ENCODE results near the gene KBTBD8. TPM values are rescaled to one million over a fixed set of nuclear protein-coding genes. Genes with fewer than 3 reads are reported as not detected.

The KBTBD8 gene
- total and polyA plus RNA-seq, 9 of the 15 experiments (the other 6 are each of a cell fraction or from before 2014, with no cell fraction given) = 2.7 to 9.1 (median 5.6) TPM

DNA sequence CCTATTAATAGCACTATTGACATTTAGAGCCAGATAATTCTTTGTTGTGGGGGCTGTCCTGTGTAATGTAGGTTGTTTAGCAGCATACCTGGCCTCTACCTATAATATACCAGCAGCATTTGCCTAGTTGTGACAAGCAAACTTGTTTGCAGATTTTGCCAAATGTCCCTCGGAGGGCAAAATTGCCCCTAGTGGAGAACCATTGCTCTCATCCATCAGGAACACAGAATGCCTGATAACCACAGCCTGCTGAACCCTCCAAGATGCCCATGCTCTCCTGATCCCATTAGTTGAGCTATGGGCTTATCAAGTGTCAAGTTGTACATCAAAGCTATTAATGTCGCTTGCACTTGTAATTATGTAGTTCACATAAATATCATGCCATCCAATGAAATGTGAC lies 15.0 kb upstream of the KBTBD8 start:
- no peak overlapping the region for H3K27ac ChIP-seq (ENCODE audit: extremely low read depth, low read depth, low read length)
- H3K4me1 ChIP-seq (replicated peaks in 1 of 2; ENCODE audit: control insufficient read depth in 2 of 2, insufficient read depth in 2 of 2, low read length in 2 of 2) = no peaks in the 10 kb centered on the region
- intact Hi-C loops (cut with micrococcal nuclease) = no loop called here
- CTCF ChIA-PET (ENCODE audit: low intra/inter-chr PET ratio) = no interaction called here
- POLR2A ChIA-PET = no interaction called here
- no peaks in the 10 kb centered on the region for H3K36me3 ChIP-seq (ENCODE audit: control insufficient read depth, insufficient read depth, low read length)
- WGBS (ENCODE audit: insufficient coverage, low coverage, missing lambda C conversion rate) = 4% methylated on average over 2 of the region's 2 CpGs
- no peaks in the 10 kb centered on the region for H3K9me1 ChIP-seq (ENCODE audit: control insufficient read depth, insufficient read depth, low read length)
- BruUV-seq (replicated peaks) = no TSS peak
- FAIRE-seq (no peak), DNase-seq (ENCODE audit: extremely low read depth in 1 of 4, low spot score in 3 of 4) (no peak), ATAC-seq (no peak)
- H4K20me1 ChIP-seq (replicated peaks; ENCODE audit: control insufficient read depth, insufficient read depth, low read length) = no peaks in the 10 kb centered on the region
- no peaks in the 10 kb centered on the region for H3K9me3 ChIP-seq (replicated peaks; ENCODE audit: control insufficient read depth, insufficient read depth, low read depth, low read length)
- no peak overlapping the region for H3K4me2 ChIP-seq (ENCODE audit: insufficient read depth, low read length)
- H3K4me3 ChIP-seq = no peak overlapping the region
- no peaks in the 10 kb centered on the region for H3K79me2 ChIP-seq (ENCODE audit: control insufficient read depth, insufficient read depth, low read length)
- no peaks in the 10 kb centered on the region for H3K27me3 ChIP-seq (ENCODE audit: control insufficient read depth in 2 of 2, insufficient read depth in 2 of 2, low read length in 2 of 2)
- in situ Hi-C loops (cut with MboI) = no loop called here
- no peak overlapping the region for H3K9ac ChIP-seq (ENCODE audit: insufficient read depth in 1 of 2, low read depth in 2 of 2, low read length in 2 of 2)
- no peak overlapping the region for H2AFZ ChIP-seq (ENCODE audit: low read depth, low read length)
- TF ChIP-seq, protein P1, sequence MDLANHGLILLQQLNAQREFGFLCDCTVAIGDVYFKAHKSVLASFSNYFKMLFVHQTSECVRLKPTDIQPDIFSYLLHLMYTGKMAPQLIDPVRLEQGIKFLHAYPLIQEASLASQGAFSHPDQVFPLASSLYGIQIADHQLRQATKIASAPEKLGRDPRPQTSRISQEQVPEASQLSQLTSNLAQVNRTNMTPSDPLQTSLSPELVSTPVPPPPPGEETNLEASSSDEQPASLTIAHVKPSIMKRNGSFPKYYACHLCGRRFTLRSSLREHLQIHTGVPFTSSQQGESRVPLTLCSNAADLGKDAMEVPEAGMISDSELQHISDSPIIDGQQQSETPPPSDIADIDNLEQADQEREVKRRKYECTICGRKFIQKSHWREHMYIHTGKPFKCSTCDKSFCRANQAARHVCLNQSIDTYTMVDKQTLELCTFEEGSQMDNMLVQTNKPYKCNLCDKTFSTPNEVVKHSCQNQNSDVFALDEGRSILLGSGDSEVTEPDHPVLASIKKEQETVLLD (IDR thresholded peaks at IDR 0.05) = no peak
- TF ChIP-seq ZNF212 (CRISPR knock-in tag; IDR thresholded peaks at IDR 0.05) (no peak), TAF7 (tag; IDR thresholded peaks at IDR 0.05) (no peak), NR3C1 (CRISPR knock-in tag; IDR thresholded peaks at IDR 0.05) (no peak), CHCHD3 (CRISPR knock-in tag; IDR thresholded peaks at IDR 0.05) (no peak), NCOA2 (IDR thresholded peaks at IDR 0.05; ENCODE audit: partially characterized antibody in 2 of 2) (no peak), BDP1 (IDR thresholded peaks at IDR 0.05; ENCODE audit: insufficient read depth, insufficient read length) (no peak), ZNF592 (IDR thresholded peaks at IDR 0.05) (no peak), SRSF1 (IDR thresholded peaks at IDR 0.05; ENCODE audit: low read depth, low read length) (no peak), FOXJ3 (CRISPR knock-in tag; IDR thresholded peaks at IDR 0.05) (no peak), EGR1 (conservative IDR thresholded peaks at IDR 0.05) (no peak), FUS (optimal IDR thresholded peaks at IDR 0.05; ENCODE audit: low read depth, low read length) (no peak), SMAD4 (CRISPR knock-in tag; conservative IDR thresholded peaks at IDR 0.05) (no peak), ZNF79 (CRISPR knock-in tag; IDR thresholded peaks at IDR 0.05; ENCODE audit: low read depth) (no peak), NR2F6 (CRISPR knock-in tag; IDR thresholded peaks at IDR 0.05) (no peak)
- TF ChIP-seq, protein P2, sequence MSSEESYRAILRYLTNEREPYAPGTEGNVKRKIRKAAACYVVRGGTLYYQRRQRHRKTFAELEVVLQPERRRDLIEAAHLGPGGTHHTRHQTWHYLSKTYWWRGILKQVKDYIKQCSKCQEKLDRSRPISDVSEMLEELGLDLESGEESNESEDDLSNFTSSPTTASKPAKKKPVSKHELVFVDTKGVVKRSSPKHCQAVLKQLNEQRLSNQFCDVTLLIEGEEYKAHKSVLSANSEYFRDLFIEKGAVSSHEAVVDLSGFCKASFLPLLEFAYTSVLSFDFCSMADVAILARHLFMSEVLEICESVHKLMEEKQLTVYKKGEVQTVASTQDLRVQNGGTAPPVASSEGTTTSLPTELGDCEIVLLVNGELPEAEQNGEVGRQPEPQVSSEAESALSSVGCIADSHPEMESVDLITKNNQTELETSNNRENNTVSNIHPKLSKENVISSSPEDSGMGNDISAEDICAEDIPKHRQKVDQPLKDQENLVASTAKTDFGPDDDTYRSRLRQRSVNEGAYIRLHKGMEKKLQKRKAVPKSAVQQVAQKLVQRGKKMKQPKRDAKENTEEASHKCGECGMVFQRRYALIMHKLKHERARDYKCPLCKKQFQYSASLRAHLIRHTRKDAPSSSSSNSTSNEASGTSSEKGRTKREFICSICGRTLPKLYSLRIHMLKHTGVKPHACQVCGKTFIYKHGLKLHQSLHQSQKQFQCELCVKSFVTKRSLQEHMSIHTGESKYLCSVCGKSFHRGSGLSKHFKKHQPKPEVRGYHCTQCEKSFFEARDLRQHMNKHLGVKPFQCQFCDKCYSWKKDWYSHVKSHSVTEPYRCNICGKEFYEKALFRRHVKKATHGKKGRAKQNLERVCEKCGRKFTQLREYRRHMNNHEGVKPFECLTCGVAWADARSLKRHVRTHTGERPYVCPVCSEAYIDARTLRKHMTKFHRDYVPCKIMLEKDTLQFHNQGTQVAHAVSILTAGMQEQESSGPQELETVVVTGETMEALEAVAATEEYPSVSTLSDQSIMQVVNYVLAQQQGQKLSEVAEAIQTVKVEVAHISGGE (CRISPR knock-in tag; IDR thresholded peaks at IDR 0.05) = no peak
